ENCODE measurements around the gene RAB17.

The RAB17 gene

DNA sequence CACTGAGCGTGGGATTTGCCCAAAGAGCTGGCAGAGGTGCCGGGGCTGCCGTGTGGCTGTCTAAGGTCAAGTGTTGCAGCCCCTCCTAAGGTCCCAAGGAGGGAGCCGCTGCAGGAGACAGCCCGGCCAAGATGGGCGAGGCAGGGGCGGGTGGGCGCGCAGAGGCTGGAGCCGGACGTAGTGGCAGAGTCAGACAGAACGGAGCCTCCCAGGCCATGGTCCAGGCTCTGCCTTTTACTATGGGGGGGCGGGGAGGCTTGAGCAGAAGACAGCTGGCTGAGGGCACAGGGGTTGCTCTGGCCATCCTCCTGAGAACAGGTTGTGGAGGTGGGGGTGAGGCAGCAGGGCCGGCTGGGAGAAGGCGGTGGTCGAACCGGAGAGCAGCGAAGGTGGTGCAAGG, 51.6 kb downstream of the RAB17 start:
- no peaks in the 10 kb centered on the region for H3K4me1 Mint-ChIP-seq (ENCODE audit: low read depth)
- no peaks in the 10 kb centered on the region for H3K36me3 Mint-ChIP-seq (ENCODE audit: low read depth)
- H3K4me3 Mint-ChIP-seq: no peak overlapping the region
- H3K9me3 Mint-ChIP-seq: no peaks in the 10 kb centered on the region
- H3K27me3 Mint-ChIP-seq (ENCODE audit: low read depth): no peaks in the 10 kb centered on the region
- H3K27ac Mint-ChIP-seq: no peak overlapping the region

DNA sequence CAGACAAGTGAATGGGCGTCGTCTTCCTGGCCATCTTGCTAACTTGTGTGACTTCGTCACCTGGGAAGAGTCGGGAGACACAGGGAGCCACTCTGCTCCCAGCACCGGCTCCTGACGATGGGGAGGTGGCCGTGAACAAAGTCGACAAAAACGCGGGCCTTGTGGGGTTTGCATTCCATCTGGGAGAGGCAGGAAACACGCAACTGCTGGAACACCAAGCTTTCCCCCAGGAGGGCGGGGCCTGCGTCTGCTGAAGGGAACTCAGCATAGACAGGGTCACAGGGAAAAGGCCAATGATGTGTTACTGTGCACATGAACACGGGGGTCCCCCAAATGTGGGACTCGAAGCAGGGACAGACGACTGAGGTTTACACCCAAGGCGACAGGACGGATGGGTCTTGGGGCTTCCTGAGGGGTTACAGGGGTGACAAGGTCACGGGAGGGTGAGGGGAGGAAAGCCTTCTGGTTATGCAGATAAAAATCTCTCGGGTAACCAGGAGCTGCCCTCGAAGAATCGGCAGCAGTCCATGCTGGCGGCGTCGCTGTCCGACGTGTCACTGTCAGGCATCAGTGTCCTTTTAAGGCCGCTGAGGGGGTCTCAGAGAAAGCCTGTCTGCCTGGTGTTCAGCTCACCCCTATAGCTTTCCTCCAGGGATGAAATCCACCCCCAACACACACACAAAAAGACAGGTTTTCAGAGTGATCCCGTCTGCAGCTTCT, 52.4 kb downstream of the RAB17 start:
- no peaks in the 10 kb centered on the region for H3K27me3 Mint-ChIP-seq (ENCODE audit: low read depth)
- no peaks in the 10 kb centered on the region for H3K36me3 Mint-ChIP-seq (ENCODE audit: low read depth)
- H3K27ac Mint-ChIP-seq: no peak overlapping the region
- H3K4me3 Mint-ChIP-seq: no peak overlapping the region
- no peaks in the 10 kb centered on the region for H3K4me1 Mint-ChIP-seq (ENCODE audit: low read depth)
- no peaks in the 10 kb centered on the region for H3K9me3 Mint-ChIP-seq

DNA sequence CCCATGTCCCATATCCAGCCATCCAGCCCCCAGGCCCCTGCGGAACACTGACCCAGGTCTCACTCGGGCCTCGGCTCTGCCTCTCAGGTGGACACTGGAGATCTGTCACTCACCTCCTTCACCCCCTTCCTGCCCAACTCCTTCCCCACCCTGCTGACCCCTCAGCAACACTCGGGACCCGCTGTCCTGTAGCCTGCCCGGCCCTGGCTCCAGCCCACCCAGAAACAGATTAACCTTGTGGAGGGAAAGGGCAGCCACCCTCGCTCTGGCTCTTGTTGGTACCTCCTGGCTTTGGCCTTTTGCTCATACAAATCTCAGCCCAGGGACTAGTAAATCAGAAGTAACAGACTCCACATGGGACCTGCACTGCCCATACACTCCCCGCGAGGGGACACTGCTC, 53.9 kb downstream of the RAB17 start:
- H3K27ac Mint-ChIP-seq: no peak overlapping the region
- no peaks in the 10 kb centered on the region for H3K9me3 Mint-ChIP-seq
- H3K4me1 Mint-ChIP-seq (ENCODE audit: low read depth): no peaks in the 10 kb centered on the region
- H3K4me3 Mint-ChIP-seq: no peak overlapping the region
- H3K36me3 Mint-ChIP-seq (ENCODE audit: low read depth): no peaks in the 10 kb centered on the region
- H3K27me3 Mint-ChIP-seq (ENCODE audit: low read depth): no peaks in the 10 kb centered on the region

DNA sequence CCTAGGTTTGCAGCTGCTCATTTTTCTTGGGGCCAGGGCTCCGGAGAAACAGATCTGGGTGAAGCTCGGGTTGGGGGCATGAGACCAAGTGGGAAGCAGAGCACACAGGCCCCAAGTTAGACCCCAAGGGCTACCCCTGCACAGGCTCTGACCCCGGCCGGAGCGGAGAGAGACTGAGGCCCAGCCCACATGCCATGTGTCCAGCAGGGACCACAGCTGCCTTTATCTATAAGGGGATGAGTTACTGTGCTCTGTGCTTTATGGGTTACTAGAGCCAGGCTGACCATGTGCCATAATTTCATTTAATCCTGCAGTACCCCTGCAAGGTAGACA, 54.5 kb downstream of the RAB17 start:
- Mint-ChIP-seq H3K4me1 (ENCODE audit: low read depth) (no peaks in the 10 kb centered on the region), H3K4me3 (no peak overlapping the region), H3K27me3 (ENCODE audit: low read depth) (no peaks in the 10 kb centered on the region), H3K9me3 (no peaks in the 10 kb centered on the region), H3K36me3 (ENCODE audit: low read depth) (no peaks in the 10 kb centered on the region), H3K27ac (no peak overlapping the region)

DNA sequence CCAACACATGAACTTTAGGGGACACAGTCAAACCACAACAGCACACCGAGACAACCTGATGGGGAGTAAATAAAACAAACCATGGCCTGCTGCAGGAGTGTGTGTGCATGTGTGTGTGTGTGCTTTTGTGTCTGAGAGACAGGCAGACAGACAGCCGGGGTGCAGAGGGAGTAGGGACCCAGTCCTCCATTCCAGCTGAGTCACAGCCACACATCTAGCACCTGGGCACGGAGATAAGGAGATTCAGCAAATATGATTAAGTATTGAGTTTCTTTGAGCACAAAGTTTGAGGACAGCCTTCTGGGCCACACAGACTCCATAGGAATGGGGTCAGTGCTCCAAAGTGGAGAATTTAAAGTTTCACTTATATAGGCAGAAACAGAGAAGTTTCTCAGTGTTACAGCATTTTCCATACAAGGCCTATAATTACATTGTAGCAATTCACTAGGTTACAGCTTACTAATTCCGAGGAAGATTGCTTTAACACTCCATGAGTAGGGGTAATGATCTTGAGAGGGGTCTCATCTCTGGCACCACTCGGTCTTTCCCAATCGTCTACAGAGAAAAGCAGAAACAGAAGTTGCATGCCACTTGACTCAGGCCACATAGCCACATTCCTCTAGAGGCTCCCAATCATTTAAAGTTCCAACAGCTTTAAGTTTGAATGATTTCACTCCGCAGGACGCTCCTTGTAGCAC, 55.0 kb downstream of the RAB17 start:
- H3K27me3 Mint-ChIP-seq (ENCODE audit: low read depth): no peaks in the 10 kb centered on the region
- H3K4me3 Mint-ChIP-seq: no peak overlapping the region
- no peaks in the 10 kb centered on the region for H3K9me3 Mint-ChIP-seq
- H3K36me3 Mint-ChIP-seq (ENCODE audit: low read depth): no peaks in the 10 kb centered on the region
- H3K27ac Mint-ChIP-seq: no peak overlapping the region
- H3K4me1 Mint-ChIP-seq (ENCODE audit: low read depth): no peaks in the 10 kb centered on the region

DNA sequence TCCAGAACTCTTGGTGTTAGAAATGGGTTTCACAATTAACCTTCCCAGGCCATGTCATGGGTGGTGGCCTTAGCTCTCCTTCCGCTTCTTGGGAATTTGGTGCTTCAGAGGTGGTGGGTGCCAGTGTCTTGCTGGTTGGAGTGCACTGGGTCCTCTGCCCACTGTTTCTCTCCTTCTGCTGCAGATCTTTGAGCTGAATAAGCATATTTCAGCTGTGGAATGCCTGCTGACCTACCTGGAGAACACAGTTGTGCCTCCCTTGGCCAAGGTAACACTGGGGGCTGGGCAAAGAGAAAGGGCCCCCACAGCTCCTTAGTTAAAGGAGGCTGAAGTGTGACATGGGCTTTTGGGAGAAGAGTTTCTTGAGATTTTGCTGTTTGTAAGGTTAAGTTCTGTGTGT, 56.2 kb downstream of the RAB17 start:
- Mint-ChIP-seq H3K4me1 (ENCODE audit: low read depth) (no peaks in the 10 kb centered on the region), H3K27ac (no peak overlapping the region), H3K36me3 (ENCODE audit: low read depth) (no peaks in the 10 kb centered on the region)

DNA sequence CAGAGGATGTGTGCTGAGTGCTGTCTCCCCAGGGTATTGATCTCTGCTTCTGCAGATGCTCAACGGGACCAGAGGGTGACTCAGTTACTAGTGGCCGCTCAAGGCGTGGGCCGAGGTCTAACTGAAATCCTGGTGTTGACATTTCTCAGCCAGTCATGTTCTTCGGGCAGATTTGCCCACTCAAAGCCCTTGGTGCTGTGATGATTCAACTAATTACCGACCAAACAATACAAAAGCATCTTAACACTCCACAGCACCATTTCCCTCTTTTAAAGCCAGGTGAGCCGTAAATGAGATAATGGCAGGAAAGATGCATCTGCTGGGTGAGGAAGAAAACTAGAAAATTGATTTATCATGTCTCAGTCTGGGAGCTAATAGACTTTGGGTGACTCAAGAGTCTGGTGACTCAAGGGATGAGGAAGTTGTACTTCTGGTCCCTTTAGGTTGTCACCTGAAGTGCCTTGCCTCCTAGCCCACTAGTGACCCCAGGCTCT, 56.8 kb downstream of the RAB17 start:
- Mint-ChIP-seq H3K27ac (no peak overlapping the region), H3K27me3 (ENCODE audit: low read depth) (no peaks in the 10 kb centered on the region), H3K4me1 (ENCODE audit: low read depth) (no peaks in the 10 kb centered on the region), H3K9me3 (no peaks in the 10 kb centered on the region), H3K4me3 (no peak overlapping the region), H3K36me3 (ENCODE audit: low read depth) (no peaks in the 10 kb centered on the region)

More for the DNA sequence above, 56.2 kb downstream of the RAB17 start:
- H3K4me3 Mint-ChIP-seq: no peak overlapping the region
- no peaks in the 10 kb centered on the region for H3K9me3 Mint-ChIP-seq
- no peaks in the 10 kb centered on the region for H3K27me3 Mint-ChIP-seq (ENCODE audit: low read depth)

DNA sequence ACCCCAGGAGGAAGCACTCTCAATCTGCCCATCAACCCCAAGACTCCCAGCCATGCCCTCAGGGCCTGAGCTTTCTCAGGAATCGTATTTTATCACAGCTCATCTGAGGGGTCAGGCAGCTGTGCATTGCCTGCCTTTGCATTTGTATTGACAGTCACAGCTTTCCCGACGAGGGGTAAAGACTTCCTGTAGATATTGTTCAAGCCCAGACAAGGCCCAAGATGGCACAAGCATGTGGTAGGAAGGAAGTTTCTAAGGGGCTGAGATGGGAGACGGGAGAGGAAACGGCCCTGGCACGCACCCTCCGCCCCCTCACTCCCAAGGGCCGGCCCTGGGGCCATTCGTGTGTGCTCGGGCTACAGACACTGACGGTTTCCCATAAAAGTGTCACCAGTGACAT, 58.4 kb downstream of the RAB17 start:
- Mint-ChIP-seq H3K9me3 (no peaks in the 10 kb centered on the region), H3K4me1 (ENCODE audit: low read depth) (no peaks in the 10 kb centered on the region), H3K4me3 (no peak overlapping the region), H3K27me3 (ENCODE audit: low read depth) (no peaks in the 10 kb centered on the region), H3K36me3 (ENCODE audit: low read depth) (no peaks in the 10 kb centered on the region), H3K27ac (no peak overlapping the region)

DNA sequence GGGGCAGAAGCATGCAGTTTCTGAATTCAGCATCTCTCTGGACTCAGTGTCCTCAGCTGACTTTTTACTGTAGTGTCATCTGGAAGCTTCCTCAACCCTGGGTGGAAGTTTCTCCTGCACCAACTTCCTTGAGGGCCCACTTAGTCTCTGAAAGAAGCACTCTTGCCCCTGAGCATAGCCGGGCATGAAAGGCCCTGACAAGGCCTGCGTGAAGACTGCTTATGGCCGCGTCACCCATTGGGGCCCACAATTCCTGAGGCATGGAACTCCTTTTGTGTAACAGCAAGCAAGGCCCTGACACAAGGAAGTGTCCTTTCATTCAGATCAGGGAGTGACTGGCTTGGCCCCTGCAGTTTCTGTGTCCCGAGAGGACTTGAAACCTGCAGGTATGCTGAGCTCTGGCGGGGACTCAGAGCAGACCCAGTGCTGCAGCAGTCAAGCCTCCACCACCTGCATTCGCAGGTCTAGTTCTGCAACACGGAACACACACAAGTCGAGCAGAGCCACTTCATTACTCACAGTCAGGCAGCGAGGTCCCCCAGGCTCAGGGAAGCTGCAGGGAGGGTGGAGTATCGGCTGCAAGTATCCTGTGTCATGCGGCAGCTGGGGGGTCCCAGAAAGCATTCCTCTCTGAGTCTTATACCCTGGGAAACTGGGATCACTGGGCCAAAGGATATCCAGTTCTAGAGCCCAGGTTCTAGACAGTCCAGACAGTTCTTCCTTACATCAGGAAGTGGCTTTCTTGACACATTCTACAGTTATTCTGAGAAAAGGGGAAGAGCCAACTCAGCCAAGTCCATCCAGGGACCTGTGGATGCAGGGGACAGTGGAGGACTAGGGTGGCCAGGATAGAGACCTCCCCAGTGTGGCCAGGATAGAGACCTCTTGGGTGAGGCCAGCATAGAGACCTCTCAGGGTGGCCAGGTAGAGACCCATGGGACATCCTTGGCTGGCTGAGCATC, 59.8 kb downstream of the RAB17 start:
- H3K4me1 Mint-ChIP-seq (ENCODE audit: low read depth): no peaks in the 10 kb centered on the region
- no peaks in the 10 kb centered on the region for H3K27me3 Mint-ChIP-seq (ENCODE audit: low read depth)
- H3K36me3 Mint-ChIP-seq (ENCODE audit: low read depth): no peaks in the 10 kb centered on the region
- no peak overlapping the region for H3K4me3 Mint-ChIP-seq
- H3K27ac Mint-ChIP-seq: no peak overlapping the region
- no peaks in the 10 kb centered on the region for H3K9me3 Mint-ChIP-seq

DNA sequence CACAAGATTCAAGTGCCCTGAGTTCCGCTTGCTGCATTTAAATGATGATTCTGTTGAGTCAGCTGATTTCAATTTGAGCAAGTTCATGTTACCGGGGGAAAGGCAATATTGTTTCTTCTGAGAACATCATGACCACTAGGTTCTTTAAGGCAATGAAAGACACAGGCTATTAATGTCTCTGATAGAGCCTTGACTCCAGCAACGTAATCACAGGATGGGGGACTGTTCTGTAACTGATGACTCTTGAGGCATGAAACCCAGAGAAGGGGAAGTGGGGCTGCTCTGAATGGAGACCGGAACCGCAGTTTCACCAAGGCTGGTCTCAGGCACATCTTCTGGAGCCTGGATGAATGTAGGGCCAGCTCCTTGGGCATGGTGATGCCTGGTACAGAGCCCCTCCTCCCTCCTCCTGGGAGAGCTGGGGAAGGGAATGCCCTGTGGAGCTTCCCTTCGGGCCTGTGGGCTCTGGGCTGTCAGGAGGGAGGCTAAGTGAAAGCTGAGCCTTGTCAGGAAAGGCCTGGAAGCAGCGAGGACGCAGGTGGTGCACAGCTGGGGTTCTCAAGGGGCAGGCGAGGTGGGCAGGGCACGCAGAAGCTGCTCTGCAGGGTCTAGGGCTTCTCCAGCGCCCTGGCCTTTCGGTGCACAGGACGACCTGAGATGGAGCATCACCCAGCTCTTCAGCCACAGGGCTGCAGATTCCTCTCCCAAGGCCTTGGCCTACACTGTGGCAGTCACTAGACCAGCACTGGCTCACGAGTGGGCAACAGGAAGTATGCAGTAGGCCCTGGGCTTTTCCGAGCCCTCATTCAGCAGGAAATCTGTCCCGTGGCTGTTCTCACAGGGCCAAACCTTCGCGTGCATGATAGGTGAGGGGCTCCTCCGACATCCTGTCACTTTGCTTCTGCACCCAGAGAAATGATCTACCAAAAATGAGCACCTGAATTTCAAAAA, 60.8 kb downstream of the RAB17 start:
- Mint-ChIP-seq H3K27ac (no peak overlapping the region), H3K4me1 (ENCODE audit: low read depth) (no peaks in the 10 kb centered on the region), H3K36me3 (ENCODE audit: low read depth) (no peaks in the 10 kb centered on the region), H3K9me3 (no peaks in the 10 kb centered on the region), H3K4me3 (no peak overlapping the region), H3K27me3 (ENCODE audit: low read depth) (no peaks in the 10 kb centered on the region)

DNA sequence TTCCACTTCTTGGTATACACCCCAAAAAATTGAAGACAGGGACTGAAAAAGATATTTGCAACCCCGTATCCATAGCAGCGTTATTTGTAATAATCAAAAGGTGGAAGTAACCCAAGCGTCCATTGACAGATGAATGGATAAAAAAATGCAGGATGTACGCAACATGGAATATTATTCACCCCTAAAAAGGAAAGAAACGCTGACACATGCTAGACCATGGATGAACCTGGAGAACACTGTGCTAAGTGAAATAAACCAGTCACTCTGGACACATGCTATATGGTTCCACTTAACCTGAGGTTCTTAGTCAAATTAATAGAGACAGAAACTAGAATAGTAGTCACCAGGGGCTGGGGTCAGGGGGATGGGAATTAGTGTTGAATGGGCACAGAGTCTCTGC, 62.8 kb downstream of the RAB17 start:
- no peak overlapping the region for H3K4me3 Mint-ChIP-seq
- no peaks in the 10 kb centered on the region for H3K9me3 Mint-ChIP-seq
- no peaks in the 10 kb centered on the region for H3K27me3 Mint-ChIP-seq (ENCODE audit: low read depth)
- no peak overlapping the region for H3K27ac Mint-ChIP-seq
- H3K36me3 Mint-ChIP-seq (ENCODE audit: low read depth): no peaks in the 10 kb centered on the region
- H3K4me1 Mint-ChIP-seq (ENCODE audit: low read depth): no peaks in the 10 kb centered on the region

DNA sequence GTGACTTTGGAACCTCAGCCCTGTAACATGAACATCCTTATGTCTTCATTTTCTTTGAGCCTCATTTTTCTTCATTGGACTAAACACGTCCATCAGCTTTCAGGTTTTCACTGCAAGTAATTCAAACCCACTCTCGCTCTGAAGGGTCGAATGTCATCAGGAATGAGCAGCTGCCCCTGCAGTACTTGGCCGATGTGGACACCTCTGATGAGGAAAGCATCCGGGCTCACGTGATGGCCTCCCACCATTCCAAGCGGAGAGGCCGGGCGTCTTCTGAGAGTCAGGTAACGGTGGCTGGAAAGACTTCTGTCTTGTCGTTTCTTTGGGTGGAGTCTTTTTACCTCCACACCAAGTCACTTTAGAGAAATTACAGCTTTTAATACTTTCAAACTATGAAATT, 63.3 kb downstream of the RAB17 start:
- no peaks in the 10 kb centered on the region for H3K36me3 Mint-ChIP-seq (ENCODE audit: low read depth)
- no peaks in the 10 kb centered on the region for H3K4me1 Mint-ChIP-seq (ENCODE audit: low read depth)
- H3K27ac Mint-ChIP-seq: no peak overlapping the region
- H3K27me3 Mint-ChIP-seq (ENCODE audit: low read depth): no peaks in the 10 kb centered on the region
- H3K9me3 Mint-ChIP-seq: no peaks in the 10 kb centered on the region
- H3K4me3 Mint-ChIP-seq: no peak overlapping the region

DNA sequence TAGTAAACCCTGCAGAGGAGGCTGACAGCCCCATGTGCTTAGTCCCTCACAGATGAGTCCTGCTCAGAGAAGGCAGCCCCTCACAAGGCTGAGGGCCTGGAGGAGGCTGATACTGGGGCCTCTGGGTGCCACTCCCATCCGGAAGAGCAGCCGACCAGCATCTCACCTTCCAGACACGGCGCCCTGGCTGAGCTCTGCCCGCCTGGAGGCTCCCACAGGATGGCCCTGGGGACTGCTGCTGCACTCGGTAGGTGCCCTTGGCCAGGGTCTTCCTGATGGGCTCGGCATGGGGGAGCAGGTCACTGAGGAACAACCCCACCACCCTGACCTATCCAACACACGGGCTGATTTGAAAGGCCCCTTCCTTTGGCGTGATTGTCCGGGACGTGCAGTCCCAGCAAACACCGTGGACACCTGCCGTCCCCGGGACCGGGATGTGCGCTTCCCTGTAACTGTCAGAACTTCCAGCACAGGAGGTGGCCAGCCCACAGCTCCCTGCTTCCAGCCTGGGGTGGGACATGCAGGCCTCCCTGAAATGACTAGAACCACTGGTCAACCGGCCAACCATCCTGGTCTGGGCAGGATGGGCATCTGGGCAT, 64.9 kb downstream of the RAB17 start:
- Mint-ChIP-seq H3K4me1 (ENCODE audit: low read depth) (no peaks in the 10 kb centered on the region), H3K4me3 (no peak overlapping the region), H3K9me3 (no peaks in the 10 kb centered on the region), H3K27me3 (ENCODE audit: low read depth) (no peaks in the 10 kb centered on the region), H3K27ac (no peak overlapping the region), H3K36me3 (ENCODE audit: low read depth) (no peaks in the 10 kb centered on the region)
